GM12872 (cell line): ENCODE measurements around the gene COL18A1.

Source experiments
- TF ChIP-seq, protein P1 (sequence below): IDR thresholded peaks from 3 replicates; pipeline ENCODE4 v1.5.1; 2011; ENCODE audit warnings: low read depth, mild to moderate bottlenecking, low read length, moderate library complexity; ENCODE audit not compliant: insufficient read depth

Gene COL18A1

DNA sequence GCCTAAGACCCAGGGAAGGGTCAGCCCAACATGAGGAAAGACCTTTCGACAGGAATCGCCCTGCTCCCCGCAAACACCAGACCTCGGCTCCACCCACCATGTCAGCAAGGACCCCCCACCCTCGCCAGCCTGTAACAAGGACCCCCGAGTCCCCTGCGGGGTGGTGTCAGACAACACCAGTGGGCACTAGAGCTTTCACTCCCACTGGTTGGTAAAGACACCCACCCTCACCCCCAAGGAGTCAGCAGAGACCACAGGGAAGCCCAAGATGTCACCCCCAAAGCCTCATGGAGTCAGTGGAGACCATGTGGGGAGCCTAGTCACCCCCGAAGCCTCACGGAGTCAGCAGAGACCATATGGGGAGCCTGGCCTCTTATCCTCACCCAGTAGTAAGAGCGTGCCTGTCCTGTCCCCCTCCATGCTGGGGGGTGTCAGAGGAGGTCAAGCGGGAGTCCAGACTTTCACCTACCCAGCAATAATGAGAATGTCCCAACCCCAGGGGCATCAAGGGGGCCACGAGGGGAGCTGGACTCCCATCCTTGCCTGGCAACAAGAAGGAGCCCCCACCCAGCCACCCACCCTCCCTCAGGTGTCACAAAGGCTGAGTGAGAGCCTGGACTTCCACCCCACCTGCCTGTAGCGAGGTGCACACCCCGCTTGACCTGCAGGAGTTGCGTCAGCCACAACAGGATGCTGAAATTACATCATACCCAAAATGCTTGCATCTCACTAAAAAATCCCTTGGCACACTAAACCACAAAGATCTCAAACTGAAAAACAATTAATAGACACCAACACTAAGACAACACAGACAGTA, 112.5 kb downstream of the COL18A1 start:
- TF ChIP-seq, protein P1, sequence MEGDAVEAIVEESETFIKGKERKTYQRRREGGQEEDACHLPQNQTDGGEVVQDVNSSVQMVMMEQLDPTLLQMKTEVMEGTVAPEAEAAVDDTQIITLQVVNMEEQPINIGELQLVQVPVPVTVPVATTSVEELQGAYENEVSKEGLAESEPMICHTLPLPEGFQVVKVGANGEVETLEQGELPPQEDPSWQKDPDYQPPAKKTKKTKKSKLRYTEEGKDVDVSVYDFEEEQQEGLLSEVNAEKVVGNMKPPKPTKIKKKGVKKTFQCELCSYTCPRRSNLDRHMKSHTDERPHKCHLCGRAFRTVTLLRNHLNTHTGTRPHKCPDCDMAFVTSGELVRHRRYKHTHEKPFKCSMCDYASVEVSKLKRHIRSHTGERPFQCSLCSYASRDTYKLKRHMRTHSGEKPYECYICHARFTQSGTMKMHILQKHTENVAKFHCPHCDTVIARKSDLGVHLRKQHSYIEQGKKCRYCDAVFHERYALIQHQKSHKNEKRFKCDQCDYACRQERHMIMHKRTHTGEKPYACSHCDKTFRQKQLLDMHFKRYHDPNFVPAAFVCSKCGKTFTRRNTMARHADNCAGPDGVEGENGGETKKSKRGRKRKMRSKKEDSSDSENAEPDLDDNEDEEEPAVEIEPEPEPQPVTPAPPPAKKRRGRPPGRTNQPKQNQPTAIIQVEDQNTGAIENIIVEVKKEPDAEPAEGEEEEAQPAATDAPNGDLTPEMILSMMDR: no peak

DNA sequence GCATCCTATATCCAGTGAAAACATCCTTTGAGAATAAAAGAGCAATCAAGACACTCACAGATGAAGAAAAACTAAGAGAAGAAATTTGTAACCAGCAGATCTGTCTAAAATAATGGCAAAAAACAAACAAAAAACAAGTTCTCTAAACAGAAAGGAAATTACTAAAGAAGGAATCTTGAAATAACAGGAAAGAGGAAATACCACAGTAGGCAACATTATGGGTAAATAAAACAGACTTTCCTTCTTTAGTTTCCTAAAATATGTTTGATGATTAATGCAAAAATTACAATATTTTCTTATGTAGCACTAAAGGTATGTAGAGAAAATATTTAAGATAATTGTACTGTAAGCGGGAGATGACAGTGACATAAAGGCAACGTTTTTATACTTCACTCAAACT, 113.8 kb downstream of the COL18A1 start:
- TF ChIP-seq, protein P1: no peak

DNA sequence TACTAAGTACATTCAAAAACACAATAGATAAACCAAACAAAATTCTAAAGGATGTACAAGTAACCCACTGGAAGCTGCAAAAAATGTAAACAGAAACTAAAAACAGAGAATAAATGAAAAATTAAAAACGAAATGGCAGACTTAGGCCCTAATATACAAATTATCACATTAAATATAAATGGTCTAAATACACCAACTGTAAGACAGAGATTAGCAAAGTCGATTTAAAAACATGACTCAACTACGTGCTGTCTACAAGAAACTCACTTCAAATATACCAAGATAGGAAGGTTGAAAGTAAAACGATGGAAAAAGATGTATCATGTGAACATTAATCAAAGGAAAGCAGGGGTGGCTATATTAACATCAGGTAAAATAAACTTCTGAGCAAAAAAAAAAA, 114.2 kb downstream of the COL18A1 start:
- TF ChIP-seq, protein P1: no peak

DNA sequence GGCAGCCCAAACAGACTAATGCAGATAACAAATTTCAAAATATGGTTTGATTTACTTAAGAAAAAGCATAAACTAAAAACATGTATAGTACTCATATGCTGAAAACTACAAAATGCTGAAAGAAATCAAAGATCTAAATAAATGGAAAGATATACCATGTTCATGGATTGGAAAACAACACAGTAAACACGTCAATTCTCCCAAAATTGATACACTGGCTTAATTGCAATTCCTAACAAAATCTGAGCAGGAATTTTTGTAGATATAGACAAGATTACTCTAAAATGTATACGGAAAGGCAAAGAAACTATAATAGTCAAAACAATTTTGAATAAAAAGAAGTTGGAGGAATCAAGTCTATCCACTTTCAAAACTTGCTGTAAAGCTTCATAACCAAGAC, 116.3 kb downstream of the COL18A1 start:
- TF ChIP-seq, protein P1: no peak

DNA sequence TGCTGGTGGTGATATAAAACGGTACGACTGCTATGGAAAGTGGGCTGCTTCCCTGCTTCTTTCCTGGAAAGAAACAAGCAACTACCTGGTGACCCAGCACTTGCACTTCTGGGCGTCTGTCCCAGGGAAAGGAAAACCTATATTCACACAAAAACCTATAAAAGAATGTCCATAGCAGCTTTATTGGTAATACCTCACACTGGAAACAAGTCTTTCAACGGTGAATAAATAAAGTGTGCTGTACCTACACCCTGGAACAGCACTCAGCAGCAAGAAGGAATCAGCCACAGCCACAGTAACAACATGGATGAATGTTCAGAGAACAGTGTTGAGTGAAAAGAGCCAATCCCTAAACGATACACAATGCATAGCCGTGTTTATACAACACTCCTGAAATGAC, 117.4 kb downstream of the COL18A1 start:
- TF ChIP-seq, protein P1: no peak

DNA sequence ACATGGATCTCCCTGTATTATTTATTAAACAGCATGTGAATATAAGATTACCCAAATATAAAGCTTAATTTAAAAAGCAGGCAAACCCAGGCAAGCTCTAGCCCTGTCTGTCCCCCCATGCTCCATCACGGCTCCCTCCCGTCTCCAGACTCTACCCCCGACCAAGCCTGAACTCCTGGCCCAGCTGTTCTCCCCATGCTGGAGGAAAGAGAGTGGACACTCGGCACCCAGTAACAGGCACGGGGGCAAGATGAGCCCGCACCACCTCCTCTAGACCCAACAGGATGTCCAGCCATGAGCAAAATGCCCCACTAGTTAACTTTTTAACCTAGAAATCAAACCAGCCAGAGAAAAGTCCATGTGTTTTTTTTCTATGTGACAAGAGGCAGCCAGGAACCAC, 118.0 kb downstream of the COL18A1 start:
- TF ChIP-seq, protein P1: no peak

DNA sequence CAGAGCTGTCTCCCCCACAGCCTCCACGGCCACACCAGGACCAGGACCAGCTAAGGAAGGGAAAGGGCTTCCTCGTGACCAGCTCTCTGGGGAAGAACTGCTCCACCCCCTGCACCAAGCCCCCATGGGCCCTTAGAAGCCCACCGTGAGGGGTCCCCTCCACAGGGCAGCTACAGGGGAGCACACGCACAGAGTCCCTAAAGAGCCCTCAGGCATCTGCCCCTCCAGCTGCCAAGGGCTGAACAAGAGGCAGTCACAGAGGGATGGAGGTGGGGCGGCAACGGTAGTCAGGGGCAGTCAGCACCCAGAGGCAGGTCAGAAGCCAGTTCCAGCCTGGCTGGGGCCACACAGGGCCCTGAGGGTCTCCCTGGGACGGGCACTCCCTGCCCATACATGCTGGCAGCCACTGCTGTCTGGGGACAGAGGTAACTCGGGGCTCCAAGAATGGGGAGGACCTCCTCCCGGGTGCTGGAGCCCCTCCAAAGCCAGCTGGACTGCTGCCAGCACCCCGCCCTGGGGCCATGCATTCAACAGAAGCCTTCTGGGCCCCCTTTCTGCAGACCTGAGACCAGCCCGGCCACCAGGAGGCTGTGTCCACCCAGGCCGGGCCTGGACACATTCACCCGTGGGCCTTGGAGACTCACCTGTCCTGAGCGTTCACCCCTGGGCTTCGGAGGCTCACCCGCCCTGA, 118.6 kb downstream of the COL18A1 start:
- TF ChIP-seq, protein P1: no peak
